Germinal center (tissue), 1 donor: Measurements from ENCODE around the gene MCM9.

Experiments
- DNase-seq: peaks from one replicate; pipeline ENCODE4 v3.0.0; 2012; ENCODE audit warnings: mixed read lengths, low spot score

Gene MCM9

GRCh38 chr6:118934461-118935330, at the start of gene MCM9:
Gene MCM9 (minus strand): TSS chr6:118935159. CDS start chr6:118931723, 3,436 bp downstream.
- peak; percentile 95 for DNase-seq

- DNase-seq = no peak
Observed at GRCh38 chr6:118984342-118984741, 49.4 kb upstream of the MCM9 start.

DNA sequence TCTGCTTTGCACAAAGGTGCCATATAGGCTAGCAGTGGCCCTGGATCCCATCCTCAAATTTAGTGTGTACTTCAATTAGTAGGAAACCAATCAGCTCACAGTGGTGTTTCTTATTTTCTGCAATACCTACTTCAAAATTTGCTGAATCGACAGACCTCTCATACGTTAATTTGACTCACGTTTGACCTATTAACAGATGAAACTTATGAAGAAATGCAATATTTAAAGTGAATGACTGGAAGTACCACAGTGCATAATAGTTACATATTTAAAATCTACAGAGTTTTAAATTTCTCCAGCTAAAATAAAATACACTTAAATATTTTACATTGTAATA, 47.6 kb upstream of the MCM9 start:
- no peak for DNase-seq

GRCh38 chr6:118981884-118982574, 47.1 kb upstream of the MCM9 start:
- no peak for DNase-seq

DNA sequence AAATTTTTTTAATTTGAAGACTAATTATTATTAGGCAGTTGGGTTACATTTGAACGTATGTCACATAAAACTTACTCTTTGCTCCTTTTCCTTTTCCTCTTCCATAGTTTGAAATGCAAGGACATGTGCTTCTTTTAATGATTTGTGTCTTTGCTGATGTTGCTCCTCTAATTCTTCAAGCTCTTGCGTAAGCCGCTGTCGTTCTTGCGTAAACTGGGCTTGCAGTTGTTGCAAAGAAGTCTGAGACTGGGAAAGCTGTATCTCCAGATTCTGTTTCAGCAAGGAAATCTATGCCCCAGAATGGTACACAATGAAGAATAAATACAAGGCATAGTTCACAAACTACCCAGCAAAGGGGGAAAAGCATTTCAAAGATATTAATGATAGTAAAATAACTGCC, 45.1 kb upstream of the MCM9 start:
- no peak for DNase-seq

DNA sequence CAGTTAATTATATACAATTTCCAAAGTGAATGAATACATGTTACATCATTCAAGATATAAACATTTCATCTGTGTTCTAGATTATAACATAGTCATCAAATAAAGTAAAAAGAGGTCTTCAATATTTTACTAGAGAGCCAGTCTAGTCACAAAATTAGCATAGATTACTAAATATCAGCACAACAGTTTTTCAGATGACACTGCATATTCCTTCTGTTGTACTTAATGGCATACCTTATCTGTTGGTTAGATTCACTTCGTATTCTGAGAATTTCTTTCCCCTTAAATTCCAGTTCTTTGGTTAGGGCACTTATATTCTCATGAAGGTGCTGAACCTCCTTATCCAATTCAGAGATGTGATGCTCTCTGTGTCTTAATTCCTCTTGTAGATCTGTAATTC, 39.8 kb upstream of the MCM9 start:
- no peak for DNase-seq

DNA sequence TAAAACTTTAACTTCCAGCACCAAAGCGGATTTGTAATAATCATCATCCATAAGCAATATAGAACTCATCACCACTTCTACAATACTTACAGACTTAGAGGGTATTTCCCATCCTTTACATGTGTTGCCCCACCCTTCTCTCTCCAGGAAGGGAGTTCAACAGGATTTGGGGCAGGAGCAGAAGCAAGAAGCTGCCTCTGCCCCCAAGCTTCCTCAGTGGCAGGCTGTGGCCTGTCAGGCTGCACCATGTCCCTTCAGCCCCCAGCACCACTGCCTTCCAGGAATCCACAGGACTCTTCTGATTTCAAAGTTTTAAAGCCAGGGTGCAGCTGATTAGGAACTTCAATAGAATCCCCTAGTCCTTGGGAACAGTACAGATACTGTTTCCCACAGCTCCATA, 36.7 kb upstream of the MCM9 start:
- DNase-seq = no peak

GRCh38 chr6:118970866-118971265, 35.9 kb upstream of the MCM9 start:
- DNase-seq = no peak

- DNase-seq = no peak
Observed at GRCh38 chr6:118968416-118968815, 33.5 kb upstream of the MCM9 start.

GRCh38 chr6:118967239-118967638, 32.3 kb upstream of the MCM9 start:
- no peak for DNase-seq

DNA sequence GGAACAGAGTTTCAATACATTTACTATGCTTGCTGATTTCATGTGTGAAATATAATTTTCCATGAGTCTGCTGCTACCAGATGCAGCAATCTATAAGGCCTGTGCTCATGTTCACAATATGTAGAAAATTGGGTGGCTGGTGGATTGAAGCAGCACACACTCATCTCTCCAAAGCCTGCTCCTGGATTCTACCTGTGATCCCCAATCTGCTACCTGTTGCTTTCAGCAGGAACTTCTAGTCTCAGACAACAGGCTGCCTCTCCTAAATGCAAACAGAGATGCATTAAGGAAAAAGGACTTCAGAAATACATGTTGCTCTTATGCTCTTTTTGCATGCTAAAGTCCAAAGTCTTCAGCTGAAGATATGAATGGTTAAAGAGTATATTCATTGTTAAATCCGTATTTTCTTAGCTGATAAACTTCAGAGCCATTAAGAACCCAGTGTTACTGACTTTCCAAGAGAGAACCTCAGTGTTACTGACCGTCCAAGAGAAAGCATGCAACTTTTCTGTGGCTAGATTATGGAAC, 30.9 kb upstream of the MCM9 start:
- DNase-seq = no peak

- DNase-seq = no peak
Observed at GRCh38 chr6:118965371-118965770, 30.4 kb upstream of the MCM9 start.

DNA sequence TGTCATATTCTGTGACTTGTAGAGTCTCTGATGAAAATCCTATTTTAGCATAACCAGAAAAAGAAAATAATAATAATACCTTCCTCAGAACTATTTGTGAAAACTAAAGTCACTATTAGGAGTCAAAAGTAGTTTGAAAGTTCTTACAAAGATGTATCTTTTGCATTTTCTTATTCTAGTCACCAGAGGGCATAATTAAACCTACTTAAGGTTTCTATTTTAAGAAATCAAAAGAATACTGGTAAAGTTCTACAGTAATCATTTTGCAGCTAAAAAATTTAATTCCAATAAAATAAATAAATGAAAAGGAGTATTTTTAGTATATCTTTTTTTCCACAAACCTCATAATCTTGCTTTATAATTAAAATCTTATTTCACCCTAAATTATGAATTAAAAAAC, 28.0 kb upstream of the MCM9 start:
- peak; percentile 2 for DNase-seq

DNA sequence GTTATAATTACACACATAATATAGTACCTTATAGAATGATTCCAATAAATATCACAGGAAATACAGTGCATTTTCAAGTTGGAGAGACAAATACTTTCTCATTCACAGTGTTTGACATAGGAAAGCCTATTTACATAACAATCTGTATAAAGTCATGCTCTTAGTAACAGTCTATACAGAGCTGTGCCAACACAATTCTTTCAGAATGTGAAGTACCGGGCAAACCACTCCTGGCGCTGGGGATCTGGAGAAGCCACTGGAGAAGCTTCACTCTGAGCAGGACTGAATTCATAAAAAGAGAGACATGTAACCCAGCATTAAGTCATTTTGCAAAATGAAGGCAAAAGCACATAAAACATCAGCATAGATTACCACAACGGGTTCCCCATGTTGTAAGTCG, 24.9 kb upstream of the MCM9 start:
- DNase-seq = no peak

GRCh38 chr6:118953391-118953790, 18.4 kb upstream of the MCM9 start:
- no peak for DNase-seq

DNA sequence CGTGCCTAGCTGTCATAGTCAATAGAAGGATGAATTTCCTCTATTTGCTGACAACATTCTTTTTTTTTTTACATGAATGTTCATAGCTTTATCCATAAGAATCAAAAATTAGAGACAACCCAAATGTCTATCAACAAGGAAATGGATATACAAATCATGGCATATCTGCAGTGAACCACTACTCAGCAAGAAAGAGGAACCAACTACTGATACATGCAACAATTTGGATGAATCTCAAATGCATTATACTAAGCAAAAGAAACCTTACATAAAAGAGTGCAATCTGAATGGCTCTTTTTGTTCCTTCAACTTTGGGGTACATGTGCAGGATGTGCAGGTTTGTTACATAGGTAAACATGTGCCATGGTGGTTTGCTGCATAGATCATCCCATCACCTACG, 17.7 kb upstream of the MCM9 start:
- DNase-seq = no peak

GRCh38 chr6:118945217-118945616, 10.3 kb upstream of the MCM9 start:
- no peak for DNase-seq

- no peak for DNase-seq
Observed at GRCh38 chr6:118940770-118941169, 5.8 kb upstream of the MCM9 start.

DNA sequence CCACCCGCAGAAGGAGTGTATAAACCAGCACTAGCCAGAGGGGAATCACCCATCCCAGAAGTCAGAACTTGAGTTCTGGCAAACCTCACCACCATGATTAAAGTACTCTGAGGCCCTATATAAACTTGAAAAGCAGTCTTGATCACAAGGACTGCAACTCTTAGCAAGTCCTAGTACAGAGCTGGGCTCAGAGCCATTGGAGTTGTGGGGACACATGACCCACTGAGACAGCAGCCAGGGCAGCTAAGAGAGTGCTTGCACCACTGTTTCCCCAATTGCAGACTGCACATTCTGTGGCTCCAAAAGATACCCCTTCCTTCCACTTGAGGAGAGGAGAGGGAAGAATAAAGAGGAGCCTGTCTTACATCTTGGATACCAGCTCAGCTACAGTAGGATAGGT, 4.7 kb upstream of the MCM9 start:
- DNase-seq = no peak

DNA sequence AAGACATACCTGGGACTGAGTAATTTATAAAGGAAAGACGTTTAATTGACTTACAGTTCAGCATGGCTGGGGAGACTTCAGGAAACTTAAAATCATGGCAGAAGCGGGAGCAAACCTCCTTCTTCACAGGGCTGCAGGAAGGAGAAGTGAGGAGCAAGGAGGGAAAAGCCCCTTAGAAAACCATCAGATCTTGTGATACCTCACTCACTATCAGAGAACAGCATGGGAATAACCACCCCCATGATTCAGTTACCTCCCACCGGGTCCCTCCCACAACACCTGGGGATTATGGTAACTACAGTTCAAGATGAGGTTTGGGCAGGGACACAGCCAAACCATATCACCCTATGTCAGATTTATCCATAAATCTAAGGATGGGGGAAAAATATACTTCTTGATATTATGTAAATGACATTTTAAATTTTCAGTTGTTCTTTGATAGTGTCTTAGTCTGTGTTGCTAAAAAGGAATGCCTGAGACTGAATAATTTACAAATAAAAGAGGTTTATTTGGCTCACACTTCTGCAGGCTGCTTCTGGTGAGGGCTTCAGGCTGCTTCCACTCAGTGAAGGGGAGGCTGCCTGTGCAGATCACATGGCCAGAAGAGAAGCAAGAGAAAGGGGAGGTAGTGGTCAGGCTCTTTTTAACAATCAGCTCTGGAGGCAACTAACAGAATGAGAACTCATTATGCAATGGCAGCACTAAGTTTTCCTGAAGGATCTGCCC, 1.2 kb upstream of the MCM9 start:
- no peak for DNase-seq

GRCh38 chr6:118935331-118935668, 341 bp upstream of the MCM9 start:
- DNase-seq = no peak

DNA sequence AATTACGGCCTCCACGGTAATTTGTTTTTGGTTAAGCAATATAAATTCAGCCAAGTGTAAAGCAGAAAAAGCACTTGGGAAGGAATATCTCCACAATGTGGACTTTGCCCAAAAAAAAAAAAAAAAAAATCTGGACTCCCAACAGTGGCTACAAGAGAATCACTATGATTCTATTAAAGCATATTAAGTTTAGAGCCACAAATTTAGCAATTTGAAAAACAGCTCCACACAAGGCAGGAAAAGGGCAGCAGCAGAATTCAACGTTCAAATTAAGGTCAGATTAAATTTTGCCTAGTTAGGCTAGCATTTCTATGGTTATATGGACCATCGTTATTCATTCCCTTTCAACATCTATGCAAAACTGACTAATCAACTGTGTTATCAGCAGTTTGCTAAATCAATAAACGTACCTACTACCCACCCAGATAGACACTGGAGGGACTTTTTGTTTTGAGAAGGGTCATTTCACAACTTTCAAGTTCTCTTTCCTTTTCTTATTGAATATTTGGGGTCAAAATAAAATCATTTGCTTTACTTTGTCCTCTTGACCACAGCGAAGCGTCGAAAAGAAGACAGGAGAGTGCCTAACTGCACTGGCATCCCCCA, 1.0 kb downstream of the MCM9 start:
- DNase-seq = no peak
